EH (cell line): ENCODE data around the gene TMBIM1.
"Not testable (repeated sequence)": the region's sequence is repeated elsewhere in the genome, so short reads cannot be mapped to it uniquely, and the experiment has no call there.

Source experiments
- DNase-seq: peaks from one replicate; pipeline ENCODE4 v3.0.0-alpha.2; 2015; ENCODE audit warnings: low read depth

The TMBIM1 gene

GRCh38 chr2:218318241-218318640, 25.9 kb upstream of the TMBIM1 start:
- no peak for DNase-seq

- DNase-seq: no peak
Measured at GRCh38 chr2:218317835-218318234, 25.5 kb upstream of the TMBIM1 start.

- DNase-seq: no peak
Measured at GRCh38 chr2:218317303-218317630, 25.0 kb upstream of the TMBIM1 start.

DNA sequence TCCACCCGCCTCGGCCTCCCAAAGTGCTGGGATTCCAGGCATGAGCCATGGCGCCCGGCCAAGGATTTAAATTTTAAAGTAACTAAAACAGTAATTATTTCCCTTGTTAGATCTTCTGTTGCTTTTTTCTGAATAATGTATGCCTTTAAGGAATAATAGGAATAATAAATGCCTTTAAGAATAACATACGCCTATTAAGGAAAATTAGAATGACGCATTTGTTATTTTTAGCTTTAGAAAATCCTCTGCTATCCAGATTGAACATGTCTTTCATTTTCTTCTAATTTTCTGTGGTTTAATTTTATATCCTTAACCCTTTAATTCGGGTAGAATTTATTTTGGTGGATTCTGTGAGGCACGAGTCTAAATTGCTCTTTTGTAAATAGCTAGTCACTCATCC, 23.1 kb upstream of the TMBIM1 start:
- DNase-seq: no peak

DNA sequence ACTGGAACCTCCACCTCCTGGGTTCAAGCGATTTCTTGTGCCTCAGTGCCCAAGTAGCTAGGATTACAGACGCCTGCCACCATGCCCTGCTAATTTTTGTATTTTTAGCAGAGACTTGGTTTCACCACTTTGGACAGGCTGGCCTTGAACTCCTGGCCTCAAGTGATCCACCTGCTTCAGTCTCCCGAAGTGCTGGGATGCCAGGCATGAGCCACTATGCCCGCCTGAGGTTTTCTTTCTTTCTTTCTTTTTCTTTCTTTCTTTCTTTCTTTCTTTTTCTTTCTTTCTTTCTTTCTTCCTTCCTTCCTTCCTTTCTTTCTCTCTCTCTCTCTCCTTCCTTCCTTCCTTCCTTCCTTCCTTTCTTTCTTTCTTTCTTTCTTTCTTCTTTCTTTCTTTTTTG, 22.5 kb upstream of the TMBIM1 start:
- DNase-seq: not testable (repeated sequence)

- no peak for DNase-seq
Measured at GRCh38 chr2:218313356-218313755, 21.1 kb upstream of the TMBIM1 start.

GRCh38 chr2:218312267-218312756, 20.0 kb upstream of the TMBIM1 start:
- no peak for DNase-seq

DNA sequence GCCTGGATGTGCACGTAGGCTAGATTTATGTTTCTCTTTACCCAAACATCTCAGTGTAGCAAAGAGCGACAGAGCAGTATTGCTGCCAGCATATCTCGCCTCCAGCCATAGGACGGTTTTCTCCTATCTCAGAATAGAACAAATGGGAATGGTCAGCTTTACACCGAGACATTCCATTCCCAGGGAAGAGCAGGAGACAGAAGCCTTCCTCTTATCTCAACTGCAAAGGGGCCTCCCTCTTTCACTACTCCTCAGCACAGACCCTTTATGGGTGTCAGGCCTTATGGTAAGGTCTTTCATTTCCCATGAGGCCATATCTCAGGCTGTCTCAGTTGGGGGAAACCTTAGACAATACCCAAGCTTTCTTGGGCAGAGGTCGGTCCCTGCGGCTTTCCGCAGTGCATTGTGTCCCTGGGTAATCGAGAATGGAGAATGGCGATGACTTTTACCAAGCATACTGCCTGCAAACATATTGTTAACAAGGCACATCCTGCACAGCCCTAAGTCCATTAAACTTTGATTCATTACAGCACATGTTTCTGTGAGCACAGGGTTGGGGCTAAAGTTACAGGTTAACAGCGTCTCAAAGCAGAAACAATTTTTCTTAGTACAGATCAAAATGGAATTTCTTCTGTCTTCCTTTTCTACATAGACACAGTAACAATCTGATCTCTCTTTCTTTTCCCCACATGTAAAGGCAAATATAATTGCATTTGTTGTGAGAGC, 19.4 kb upstream of the TMBIM1 start:
- not testable (repeated sequence) for DNase-seq

DNA sequence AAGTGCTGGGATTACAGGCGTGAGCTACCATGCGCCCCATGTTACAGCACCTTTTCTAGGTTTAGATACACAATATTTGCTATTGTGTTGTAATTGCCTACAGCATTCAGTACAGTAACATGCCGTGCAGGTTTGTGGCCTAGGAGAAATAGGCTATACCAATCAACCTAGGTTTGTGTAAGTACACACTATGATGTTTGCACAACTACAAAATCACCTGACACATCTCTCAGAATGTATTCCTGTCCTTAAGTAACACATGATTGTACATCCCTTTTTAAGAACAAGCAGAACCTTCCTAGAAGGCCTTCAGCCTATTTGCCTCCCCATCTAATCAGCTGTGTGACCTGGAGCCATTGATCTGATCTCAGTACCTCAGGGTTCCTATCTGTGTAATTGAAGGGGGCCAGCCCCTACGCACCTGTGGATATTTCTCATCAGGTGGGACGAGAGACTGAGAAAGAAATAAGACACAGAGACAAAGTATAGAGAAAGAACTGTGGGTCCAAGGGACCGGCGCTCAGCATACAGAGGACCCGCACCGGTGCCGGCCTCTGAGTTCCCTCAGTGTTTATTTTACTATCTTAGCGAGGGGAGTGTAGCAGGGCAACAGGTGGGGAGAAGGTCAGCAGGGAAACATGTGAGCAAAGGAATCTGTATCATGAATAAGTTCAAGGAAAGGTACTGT, 18.7 kb upstream of the TMBIM1 start:
- DNase-seq: no peak

- DNase-seq: no peak
Measured at GRCh38 chr2:218307415-218308090, 15.2 kb upstream of the TMBIM1 start.

DNA sequence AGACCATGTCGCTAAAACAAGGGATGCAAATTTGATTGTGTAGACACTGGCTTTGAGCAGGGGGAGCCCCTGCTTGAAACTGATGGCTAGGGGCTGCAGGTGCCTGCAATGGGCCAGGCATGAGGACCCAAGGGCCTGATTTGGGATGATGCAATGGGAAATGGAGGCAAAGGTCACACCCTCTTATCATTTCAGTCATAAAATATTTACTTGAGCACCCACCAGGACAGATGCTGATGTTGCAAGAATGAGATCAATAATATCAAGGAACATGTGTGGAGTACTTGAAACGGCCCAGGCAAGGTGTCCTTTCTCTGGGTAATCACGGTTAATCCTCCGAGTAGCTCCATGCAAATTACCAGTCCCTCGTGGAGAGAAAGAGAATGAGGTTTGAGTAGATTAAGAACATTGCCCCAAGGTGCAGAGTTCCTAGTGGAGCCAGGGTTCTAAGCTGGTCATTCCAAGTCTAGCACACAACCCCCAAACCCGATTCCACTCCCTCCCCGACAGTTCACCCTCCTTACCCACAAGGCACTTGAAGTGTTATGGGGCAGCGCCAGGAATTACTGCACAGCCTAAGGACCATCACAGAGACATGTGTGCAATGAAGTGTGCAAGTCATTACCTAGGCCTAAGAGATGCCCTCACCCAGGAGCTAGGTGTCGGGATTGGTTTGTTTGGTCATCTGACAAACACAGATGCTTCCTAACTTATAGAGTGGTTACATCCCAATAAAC, 14.0 kb upstream of the TMBIM1 start:
- DNase-seq: no peak

GRCh38 chr2:218305383-218305782, 13.1 kb upstream of the TMBIM1 start:
- no peak for DNase-seq

- peak; percentile 80 for DNase-seq
Measured at GRCh38 chr2:218301176-218301819, 9.0 kb upstream of the TMBIM1 start.

DNA sequence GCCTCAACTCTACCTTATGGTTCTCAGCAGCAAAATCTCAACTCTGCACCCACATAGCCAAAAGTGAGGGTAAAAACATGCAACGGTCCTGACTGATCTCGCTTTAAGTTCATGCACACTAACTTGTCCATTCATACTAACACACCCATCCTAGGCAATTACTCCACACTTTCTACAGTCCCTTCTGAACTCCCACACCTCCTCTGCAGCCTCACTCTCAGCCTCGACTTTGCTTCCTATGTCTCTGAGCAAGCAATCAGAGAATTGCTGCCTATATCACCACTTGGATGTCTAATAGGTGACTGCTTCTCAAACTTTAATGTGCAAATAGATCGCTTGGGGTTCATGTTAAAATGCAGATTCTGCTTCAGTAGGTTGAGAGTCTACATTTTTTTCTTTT, 7.8 kb upstream of the TMBIM1 start:
- no peak for DNase-seq

DNA sequence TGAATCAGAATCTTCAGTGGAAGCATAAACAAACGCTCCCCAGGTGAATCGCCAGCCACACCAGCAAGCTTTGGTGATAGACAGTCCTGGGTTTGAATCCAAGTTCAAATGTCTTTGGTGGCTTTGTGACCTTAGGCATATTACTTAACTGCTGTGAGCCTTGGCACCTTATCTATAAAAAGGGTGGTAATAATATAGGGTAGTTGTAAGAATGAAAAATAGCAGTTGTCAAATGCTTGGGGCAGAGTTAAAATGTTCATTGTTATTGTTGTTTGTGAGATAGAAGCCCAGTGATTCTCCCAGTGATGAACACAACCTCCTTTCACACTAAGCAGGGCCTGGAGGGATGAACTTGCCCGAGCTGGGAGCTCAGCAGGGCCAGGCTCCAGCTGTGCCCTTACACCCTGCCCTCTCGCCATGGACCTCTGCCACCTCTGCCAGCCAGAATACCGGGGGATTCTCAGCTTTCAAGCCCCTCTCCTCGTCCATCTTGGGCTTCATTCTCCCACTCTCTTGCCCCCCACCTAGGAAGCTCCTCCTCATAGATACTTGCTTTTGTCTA, 6.1 kb upstream of the TMBIM1 start:
- DNase-seq: no peak

- no peak for DNase-seq
Measured at GRCh38 chr2:218296847-218297246, 4.5 kb upstream of the TMBIM1 start.

DNA sequence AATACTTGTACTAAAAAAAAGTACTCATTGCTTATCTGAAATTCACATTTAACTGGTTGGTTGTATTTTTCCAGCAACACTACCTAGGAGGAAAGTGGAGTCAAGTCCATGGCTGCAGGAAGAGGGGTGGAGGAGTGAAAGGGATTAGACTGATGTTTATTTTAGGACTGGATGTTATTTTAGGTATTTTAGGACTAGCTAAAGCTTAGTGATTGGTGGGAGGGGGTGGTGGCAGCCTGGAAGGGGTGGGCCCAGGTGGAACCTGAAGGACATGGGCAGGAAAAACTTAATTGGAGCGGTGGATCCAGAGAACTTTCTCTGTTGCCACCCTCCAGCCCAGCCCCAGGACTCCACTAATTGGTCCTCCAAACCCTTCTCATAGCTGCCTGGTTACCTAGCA, 3.9 kb upstream of the TMBIM1 start:
- DNase-seq: no peak

DNA sequence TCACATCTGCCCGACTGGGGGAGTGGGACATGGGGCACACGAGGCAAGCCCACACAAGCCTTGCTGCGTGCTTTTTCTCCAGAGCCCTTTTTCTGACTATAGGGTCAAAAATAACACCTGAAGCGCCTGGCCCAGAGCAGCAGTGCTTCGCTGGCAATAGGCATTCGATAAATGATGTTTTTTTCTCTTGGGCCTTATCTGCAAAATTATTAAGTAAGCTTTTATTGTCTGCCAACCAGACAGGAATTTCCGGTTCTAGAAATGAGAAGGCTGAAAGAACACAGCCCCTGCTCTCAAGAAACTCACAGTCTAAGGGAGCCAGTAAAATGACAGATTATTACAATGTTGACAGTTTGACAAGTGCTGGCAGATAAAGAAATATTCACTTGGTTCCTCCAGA, 2.7 kb upstream of the TMBIM1 start:
- no peak for DNase-seq

DNA sequence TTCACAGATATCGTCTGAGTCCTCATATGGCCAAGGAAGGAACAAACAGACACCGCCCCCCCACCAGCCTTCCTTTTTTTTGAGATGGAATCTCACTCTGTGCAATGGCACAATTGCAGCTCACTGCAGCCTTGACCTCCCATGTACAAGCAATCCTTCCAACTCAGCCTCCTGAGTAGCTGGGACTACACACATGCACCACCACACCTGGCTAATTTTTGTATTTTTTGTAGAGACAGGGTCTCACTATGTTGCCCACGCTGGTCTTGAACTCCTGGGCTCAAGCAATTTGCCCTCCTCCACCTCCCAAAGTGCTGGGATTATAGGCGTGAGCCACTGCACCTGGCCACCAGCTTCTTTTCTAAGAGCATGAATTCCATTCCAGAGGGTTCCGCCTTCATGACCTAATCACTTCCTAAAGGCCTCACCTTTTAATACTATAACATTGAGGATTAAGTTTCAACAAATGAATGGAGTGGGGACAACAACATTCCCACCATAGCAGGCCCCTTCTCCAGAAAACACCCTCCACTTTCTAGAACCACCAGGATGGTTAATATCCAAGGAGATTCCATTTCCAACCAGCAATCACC, 2.2 kb upstream of the TMBIM1 start:
- DNase-seq: no peak

DNA sequence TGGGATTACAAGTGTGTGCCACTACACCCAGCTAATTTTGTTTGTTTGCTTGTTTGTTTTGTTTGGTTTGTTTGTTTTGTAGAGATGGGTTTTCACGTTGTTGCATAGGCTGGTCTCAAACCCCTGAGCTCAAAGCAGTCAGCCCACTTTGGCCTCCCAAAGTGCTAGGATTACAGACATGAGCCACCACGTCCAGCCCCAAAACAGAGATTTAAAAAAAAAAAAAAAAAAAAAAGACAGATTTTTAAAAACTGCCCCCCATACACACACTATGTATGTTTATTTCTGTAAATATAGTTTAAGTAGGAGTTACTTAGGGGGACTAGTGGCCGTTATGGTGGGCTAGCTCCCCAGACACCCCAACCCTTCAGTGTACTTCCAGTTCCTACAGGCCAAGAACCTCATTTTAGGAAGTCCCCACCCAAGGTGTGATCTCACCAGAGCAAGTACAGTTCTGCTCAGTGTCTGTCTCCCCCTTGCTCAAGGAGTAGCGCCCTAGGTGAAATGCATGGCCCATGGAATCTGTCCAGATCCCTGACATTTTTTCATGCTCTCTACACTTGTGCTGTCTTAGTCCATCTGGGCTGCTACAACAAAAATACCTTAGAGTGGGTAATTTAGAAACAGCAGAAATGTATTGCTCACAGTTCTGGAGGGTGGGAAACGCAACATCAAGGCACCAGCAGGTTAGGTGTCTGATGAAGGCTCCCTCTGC, 1.6 kb upstream of the TMBIM1 start:
- DNase-seq: no peak
